Dedifferentiated amniotic fluid mesenchymal stem cell (primary cell): ENCODE data around the gene ABRAXAS1.
"Not testable (repeated sequence)": the region's sequence is repeated elsewhere in the genome, so short reads cannot be mapped to it uniquely, and the experiment has no call there.

Source experiments
- DNase-seq: peaks from one replicate; pipeline ENCODE4 v3.0.0-alpha.2; 2016; ENCODE audit errors: extremely low spot score

ABRAXAS1 gene

DNA sequence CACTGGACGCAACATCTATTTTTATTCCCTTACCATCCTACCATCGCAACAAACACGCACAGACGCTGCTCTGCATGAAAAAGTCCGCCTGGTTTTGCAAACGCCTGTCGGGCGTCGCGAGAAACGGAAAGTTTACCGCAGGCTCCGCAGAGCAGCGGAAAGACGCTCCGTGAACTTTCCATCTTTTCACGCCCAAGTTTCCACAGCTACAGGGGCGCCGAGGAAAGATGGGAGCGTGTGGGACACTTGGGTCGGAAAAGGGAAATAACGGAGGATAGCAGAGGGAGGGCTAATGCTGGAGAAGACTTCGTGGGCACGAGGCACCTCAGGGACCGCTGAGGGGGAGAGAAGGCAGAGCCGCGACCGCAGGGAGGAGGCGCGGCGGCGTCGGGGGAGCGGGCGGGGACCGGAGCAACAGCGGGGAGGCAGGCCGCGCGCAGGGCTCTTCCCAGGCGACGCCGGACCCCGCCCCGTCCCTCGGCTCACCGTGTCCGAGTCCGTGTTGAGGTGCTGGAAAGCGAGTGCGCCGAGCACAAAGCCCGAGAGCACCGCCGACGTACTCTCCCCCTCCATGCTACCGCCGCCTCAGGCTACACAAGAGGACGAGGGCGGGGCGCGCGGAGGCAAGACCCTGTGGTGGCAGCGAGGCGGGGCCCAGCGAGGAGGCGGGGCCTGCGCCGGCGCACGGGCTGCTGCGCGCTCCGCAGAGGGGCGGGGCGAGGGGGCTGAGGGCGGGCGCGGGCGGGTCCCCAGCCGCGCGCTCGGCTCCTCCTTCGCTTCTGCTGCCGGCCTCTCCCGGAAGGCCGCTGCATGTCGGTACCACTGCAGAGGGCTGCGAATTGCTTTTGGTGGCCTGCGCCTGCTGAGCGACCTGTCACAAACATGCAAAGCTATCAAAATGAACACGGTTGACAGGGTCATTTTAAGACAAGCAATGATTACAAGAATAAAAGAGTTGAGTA is at the start of gene ABRAXAS1:
Gene ABRAXAS1 (minus strand): TSS at position 601 of the 962 bp plus-strand sequence. CDS start 28 bp downstream, at position 573.
- DNase-seq, result peak; percentile 92

DNA sequence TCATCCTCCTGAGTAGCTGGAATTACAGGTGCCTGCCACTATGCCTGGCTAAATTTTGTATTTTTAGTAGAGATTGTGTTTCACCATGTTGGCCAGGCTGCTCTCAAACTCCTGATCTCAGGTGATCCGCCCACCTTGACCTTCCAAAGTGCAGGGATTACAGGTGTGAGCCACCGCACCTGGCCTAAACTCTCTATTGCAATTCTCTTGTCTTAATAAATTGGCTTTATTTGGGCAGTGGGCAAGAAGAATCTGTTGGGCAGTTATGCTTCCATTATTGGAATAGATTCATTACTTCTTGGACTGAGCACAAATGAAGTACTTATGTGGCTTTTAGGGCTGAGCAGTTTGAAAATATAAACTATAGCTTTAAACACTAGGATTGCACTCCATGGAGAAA is 42.8 kb upstream of the ABRAXAS1 start:
- no peak for DNase-seq

- DNase-seq, result no peak
These were observed 37.3 kb upstream of the ABRAXAS1 start for GRCh38 chr4:83522239-83522638.

- DNase-seq, result peak; percentile 34
These were observed 31.3 kb upstream of the ABRAXAS1 start for GRCh38 chr4:83516042-83516772.

DNA sequence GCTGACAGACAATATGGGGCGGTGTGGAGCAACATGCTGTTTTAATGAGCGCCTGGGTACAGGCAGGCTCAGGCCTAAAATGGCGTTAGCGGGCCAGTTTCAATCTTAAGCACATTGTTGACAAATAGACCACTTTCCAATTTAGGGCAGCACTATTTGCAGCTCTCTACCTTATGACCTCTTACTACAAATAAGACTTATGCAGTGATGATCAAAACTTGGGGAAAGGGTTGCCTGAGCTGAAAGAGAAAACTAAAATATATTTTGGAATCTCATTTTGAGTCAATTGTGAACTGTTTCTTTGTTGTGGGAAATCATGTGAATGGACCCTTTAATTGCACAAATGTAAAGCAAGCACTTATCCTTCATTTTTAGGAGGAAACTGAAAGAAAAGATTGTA is 25.5 kb upstream of the ABRAXAS1 start:
- DNase-seq, result no peak

DNA sequence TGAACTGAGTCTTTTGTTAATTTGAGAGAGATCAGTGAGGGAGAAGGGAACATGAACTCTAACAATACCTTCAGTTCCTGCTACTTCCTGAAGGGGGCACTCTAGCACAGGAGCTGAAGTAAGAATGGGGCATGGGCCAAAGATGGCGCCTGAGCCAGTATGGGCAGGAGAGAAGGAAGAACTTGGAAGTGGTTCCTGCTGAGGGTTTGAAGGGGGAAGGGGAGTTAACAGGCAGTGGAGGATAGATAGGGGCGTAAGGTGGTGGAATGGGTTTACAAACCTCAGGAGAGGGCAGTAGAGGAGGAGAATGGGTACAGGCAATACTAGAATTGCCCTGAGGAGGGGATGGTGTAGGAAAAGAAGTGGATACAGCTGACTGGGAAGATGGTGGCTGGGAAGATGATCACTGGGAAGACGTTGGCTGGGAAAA is 24.3 kb upstream of the ABRAXAS1 start:
- peak; percentile 25 for DNase-seq

GRCh38 chr4:83504996-83505395 is 20.1 kb upstream of the ABRAXAS1 start:
- DNase-seq, result no peak

DNA sequence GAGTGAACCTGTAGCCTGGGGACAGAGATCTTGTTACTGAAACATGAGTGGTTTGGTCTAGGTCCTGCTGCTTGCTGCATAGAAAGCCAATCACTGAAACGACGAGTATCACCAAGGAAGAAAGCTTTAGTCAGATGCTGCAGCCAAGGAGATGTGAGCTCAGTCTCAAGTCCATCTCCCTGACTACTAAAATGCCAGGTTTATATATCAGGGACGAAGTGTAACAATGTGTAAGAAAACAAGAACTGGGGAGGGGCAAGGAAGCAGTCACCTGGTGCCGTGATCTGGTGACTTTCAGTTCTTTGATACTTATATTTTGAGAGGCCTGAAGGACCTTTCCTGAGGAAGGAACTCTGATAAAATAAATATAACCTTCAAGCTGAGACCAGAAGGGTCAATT is 19.6 kb upstream of the ABRAXAS1 start:
- DNase-seq, result no peak

GRCh38 chr4:83503974-83504373 is 19.1 kb upstream of the ABRAXAS1 start:
- no peak for DNase-seq

- DNase-seq, result not testable (repeated sequence)
These were observed 16.8 kb upstream of the ABRAXAS1 start for GRCh38 chr4:83501671-83502070.

DNA sequence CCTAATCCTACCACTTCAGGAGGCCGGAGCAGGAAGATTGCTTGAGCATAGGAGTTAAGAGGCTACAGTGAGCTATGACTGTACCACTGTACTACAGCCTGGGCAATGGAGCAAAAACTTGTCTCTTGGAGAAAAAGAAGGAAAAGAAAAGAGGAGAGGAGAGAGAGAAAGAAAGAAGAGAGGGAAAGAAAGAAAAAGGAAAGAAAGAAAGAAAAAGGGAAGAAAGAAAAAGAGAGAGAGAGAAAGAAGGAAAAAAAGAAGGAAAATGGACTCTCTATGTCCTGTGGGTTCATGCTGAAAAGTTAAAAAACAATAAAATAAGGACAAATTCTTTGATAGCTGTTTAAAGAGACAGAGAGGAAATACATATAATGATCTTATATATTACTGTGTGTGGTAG is 13.3 kb upstream of the ABRAXAS1 start:
- DNase-seq, result no peak

GRCh38 chr4:83496085-83496917 is 11.4 kb upstream of the ABRAXAS1 start:
- not testable (repeated sequence) for DNase-seq

GRCh38 chr4:83490876-83491450 is 6.1 kb upstream of the ABRAXAS1 start:
- no peak for DNase-seq

GRCh38 chr4:83489711-83490326 is 4.9 kb upstream of the ABRAXAS1 start:
- DNase-seq, result no peak

GRCh38 chr4:83486457-83487129 is 1.7 kb upstream of the ABRAXAS1 start:
- DNase-seq, result no peak

- DNase-seq, result no peak
These were observed 10.9 kb downstream of the ABRAXAS1 start for GRCh38 chr4:83473966-83474365.

DNA sequence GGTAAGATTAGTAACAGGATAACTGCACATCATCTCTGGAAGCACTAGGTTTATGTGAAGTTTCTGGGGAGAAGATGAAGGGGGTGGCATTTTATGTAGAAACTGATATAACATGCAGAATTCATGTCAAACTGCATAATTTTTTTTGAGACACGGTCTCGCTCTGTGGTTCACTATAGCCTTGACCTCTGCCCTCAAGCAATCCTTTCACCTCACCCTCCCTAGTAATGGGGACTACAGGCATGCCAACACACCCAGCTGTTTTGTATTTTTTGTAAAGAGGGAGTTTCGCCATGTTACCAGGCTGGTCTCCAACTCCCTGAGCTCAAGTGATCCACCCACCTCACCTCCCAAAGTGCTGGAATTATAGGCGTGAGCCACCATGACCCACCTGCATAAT is 11.5 kb downstream of the ABRAXAS1 start:
- no peak for DNase-seq

- DNase-seq, result no peak
These were observed 28.8 kb downstream of the ABRAXAS1 start for GRCh38 chr4:83456184-83456501.

DNA sequence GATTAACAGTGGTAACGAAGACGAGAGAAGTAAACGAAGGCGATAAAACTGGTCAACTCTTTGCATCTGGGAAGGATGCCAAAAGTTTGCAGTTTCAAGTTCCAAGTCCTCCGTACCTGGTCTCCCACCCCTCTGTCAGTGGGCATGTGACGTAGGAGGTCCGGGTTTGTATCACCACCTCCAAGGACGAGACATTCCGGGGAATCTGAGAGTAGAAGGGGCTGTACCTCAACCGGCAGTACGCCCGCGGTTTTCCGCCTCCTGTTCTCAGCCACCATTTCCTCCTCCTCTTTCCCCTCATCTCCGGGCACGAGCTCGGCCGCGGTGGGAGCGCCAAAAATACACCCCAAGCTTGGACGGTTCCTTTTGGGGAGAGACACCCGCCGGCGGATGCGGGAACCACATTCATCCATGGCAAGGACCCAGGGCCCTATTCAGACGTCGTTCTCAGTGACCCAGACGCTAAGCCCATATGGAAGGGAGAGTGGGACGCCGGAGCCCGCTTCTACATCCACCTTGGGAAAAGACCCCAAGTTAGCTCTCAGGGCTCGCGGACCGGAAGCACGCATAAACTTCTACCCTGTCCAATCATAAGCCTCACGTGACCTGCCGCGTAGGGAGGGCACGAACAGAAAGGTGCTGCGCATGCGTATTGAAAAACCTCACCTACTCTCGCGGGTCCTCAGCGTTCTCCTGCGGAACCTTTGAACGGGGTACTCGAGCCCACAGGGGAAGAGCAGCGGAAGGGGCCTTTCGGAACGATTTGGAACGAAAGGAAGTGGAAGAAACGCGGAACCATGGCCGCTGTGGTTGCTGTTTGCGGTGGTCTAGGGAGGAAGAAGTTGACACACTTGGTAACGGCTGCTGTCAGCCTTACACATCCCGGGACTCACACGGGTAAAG is 29.4 kb downstream of the ABRAXAS1 start, which contains the start of the genes HELQ and MRPS18C:
Gene HELQ (minus strand): TSS at position 543 of the 903 bp plus-strand sequence. CDS start 130 bp downstream, at position 413.
Gene MRPS18C (plus strand): TSS at position 778 of the 903 bp plus-strand sequence. CDS start 20 bp downstream, at position 798.
- peak; percentile 99 for DNase-seq
